IMR-90 (cell line): ENCODE data around the gene DIRAS3.

Experiments
- BHLHE40 ChIP-seq: fragments of 150-350 bp; IDR thresholded peaks from 2 replicates; pipeline ENCODE4 v1.6.1; 2016; ENCODE audit warnings: mild to moderate bottlenecking, low read depth, low read length
- CEBPB ChIP-seq: IDR thresholded peaks from 2 replicates; pipeline ENCODE4 v1.6.1; 2012; ENCODE audit warnings: low read depth, low read length, improper control_type of control experiment
- CHD1 ChIP-seq: IDR thresholded peaks from 2 replicates; pipeline ENCODE4 v1.6.1; 2012; ENCODE audit warnings: low read depth, low read length, improper control_type of control experiment
- FOS ChIP-seq: fragments of 150-350 bp; IDR thresholded peaks from 2 replicates; pipeline ENCODE4 v1.6.1; 2016; ENCODE audit warnings: low read depth, low read length
- MAFK ChIP-seq: IDR thresholded peaks from 2 replicates; pipeline ENCODE4 v1.6.1; 2012; ENCODE audit warnings: low read depth, low read length, improper control_type of control experiment
- MAZ ChIP-seq: IDR thresholded peaks from 2 replicates; pipeline ENCODE4 v1.6.1; 2012; ENCODE audit warnings: low read depth, mild to moderate bottlenecking, low read length, improper control_type of control experiment, moderate library complexity, borderline replicate concordance
- MXI1 ChIP-seq: IDR thresholded peaks from 2 replicates; pipeline ENCODE4 v1.6.1; 2012; ENCODE audit warnings: low read depth, mild to moderate bottlenecking, low read length, moderate library complexity, borderline replicate concordance
- POLR2A ChIP-seq: IDR thresholded peaks from 2 replicates; pipeline ENCODE4 v1.6.1; 2012; ENCODE audit warnings: mild to moderate bottlenecking, low read depth, low read length
- RAD21 ChIP-seq: IDR thresholded peaks from 2 replicates; pipeline ENCODE4 v1.6.1; 2012; ENCODE audit warnings: low read length, improper control_type of control experiment
- SMC3 ChIP-seq: fragments of 150-350 bp; IDR thresholded peaks from 2 replicates; pipeline ENCODE4 v1.6.1; 2016; ENCODE audit warnings: low read depth, mild to moderate bottlenecking, antibody characterized with exemption, low read length, moderate library complexity
- USF2 ChIP-seq: fragments of 150-350 bp; IDR thresholded peaks from 2 replicates; pipeline ENCODE4 v1.6.1; 2017; ENCODE audit warnings: mild to moderate bottlenecking, antibody characterized with exemption, low read length, low read depth
- TF ChIP-seq, protein P1 (sequence below): conservative IDR thresholded peaks from 2 replicates; pipeline ENCODE4 v1.5.1; 2012; ENCODE audit warnings: mild to moderate bottlenecking, low read depth, low read length, improper control_type of control experiment
- TF ChIP-seq, protein P2 (sequence below): fragments of 150-350 bp; IDR thresholded peaks from 2 replicates; pipeline ENCODE4 v1.6.1; 2016; ENCODE audit warnings: low read depth, mild to moderate bottlenecking, low read length, moderate library complexity, borderline replicate concordance

DNA sequence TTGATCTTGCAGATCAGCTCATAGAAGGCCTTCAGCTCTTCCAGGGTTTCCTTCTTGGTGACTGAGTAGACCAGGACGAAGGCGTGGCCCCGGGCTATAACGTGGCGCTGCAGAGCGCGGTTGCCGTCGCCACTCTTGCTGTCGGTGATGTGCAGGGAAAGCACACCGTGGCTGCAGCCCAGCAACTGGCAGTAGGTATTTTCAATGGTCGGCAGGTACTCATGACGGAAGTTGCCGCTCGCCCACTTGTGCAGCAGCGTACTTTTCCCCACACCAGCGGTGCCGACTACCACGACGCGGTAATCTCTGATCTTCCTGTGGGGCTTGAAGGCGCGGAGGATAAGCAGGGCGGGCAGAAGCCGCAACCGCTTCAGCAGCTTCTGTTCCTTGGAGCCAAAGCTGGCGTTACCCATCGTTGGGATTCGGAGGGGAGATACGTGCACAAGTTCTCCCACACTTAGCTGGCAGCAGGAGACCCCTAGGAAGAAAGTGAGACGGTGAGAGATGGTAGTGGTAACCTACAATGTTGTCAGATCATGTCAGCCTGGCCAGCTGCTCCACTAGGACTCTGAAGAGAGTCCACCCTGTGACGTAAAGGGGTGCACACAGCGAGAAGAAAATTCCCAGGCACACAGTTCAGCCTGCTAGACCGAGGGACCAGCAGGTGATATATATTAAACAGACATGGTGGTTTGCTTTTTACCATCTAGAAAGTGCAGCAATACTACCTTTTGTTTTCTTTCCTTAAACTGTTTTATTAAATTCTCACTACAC lies 3.4 kb downstream of the DIRAS3 start:
- TF ChIP-seq, protein P1, sequence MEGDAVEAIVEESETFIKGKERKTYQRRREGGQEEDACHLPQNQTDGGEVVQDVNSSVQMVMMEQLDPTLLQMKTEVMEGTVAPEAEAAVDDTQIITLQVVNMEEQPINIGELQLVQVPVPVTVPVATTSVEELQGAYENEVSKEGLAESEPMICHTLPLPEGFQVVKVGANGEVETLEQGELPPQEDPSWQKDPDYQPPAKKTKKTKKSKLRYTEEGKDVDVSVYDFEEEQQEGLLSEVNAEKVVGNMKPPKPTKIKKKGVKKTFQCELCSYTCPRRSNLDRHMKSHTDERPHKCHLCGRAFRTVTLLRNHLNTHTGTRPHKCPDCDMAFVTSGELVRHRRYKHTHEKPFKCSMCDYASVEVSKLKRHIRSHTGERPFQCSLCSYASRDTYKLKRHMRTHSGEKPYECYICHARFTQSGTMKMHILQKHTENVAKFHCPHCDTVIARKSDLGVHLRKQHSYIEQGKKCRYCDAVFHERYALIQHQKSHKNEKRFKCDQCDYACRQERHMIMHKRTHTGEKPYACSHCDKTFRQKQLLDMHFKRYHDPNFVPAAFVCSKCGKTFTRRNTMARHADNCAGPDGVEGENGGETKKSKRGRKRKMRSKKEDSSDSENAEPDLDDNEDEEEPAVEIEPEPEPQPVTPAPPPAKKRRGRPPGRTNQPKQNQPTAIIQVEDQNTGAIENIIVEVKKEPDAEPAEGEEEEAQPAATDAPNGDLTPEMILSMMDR, result no peak
- TF ChIP-seq RAD21, result no peak
- TF ChIP-seq, protein P2, sequence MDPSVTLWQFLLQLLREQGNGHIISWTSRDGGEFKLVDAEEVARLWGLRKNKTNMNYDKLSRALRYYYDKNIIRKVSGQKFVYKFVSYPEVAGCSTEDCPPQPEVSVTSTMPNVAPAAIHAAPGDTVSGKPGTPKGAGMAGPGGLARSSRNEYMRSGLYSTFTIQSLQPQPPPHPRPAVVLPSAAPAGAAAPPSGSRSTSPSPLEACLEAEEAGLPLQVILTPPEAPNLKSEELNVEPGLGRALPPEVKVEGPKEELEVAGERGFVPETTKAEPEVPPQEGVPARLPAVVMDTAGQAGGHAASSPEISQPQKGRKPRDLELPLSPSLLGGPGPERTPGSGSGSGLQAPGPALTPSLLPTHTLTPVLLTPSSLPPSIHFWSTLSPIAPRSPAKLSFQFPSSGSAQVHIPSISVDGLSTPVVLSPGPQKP, result no peak
- TF ChIP-seq POLR2A, result no peak
- no peak for TF ChIP-seq MAFK
- TF ChIP-seq CEBPB, result no peak
- TF ChIP-seq USF2, result no peak
- no peak for TF ChIP-seq FOS
- no peak for TF ChIP-seq MXI1
- no peak for TF ChIP-seq MAZ
- no peak for TF ChIP-seq SMC3
- TF ChIP-seq BHLHE40, result no peak
- no peak for TF ChIP-seq CHD1
